HUES6 (cell line): Measurements from ENCODE around the gene PIEZO1.
"Not testable (repeated sequence)": the region's sequence is repeated elsewhere in the genome, so short reads cannot be mapped to it uniquely, and the experiment has no call there.

Source experiments
- H3K27ac ChIP-seq: 2 replicates; pipeline ENCODE4 v1.7.0; 2013; ENCODE audit warnings: low read depth, mild to moderate bottlenecking, low read length, inconsistent platforms
- H3K27me3 ChIP-seq: 2 replicates; pipeline ENCODE4 v1.6.1; 2013; ENCODE audit warnings: low read length; ENCODE audit not compliant: control insufficient read depth, insufficient read depth
- H3K36me3 ChIP-seq: 2 replicates; pipeline ENCODE4 v1.6.1; 2013; ENCODE audit warnings: low read length; ENCODE audit not compliant: control insufficient read depth, insufficient read depth
- H3K4me1 ChIP-seq: 2 replicates; pipeline ENCODE4 v1.6.1; 2013; ENCODE audit warnings: low read length; ENCODE audit not compliant: control insufficient read depth, insufficient read depth
- H3K4me3 ChIP-seq: 2 replicates; pipeline ENCODE4 v1.5.1; 2013; ENCODE audit warnings: low read depth, low read length
- H3K9ac ChIP-seq: one replicate; pipeline ENCODE4 v1.6.1; 2013; ENCODE audit warnings: mild to moderate bottlenecking, low read length
- H3K9me3 ChIP-seq: 2 replicates; pipeline ENCODE4 v1.6.1; 2013; ENCODE audit warnings: low read depth, low read length; ENCODE audit not compliant: control insufficient read depth, insufficient read depth

Gene PIEZO1

DNA sequence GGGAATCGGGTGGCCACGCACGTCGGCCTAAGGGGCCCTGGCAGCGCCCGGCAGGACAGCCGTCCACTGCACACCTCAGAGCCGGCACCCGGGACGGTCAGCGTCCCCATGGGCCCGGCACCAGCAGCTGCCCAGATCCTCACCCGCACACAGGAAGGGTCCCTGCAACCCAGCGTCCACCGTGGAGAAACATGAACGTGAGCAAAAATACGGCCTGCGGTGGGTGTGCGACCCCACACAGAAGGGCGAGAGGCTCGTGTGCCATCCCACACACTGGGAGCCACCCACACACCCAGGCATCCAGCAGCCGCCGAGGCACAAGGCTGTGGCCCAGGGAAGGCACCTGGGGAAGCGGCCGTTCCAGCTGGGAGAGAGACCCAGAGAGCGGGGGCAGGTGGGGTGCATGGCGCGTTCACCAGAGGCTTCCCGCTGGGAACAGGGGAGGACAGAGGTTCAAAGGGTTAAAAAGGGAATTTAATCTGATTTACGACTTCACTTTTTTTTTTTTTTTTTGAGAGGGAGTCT is 6.4 kb downstream of the PIEZO1 start:
- Histone ChIP-seq H3K27ac (no peak overlapping the region), H3K4me3 (no peak overlapping the region), H3K9ac (no peak overlapping the region), H3K36me3 (no peaks in the 10 kb centered on the region), H3K27me3 (peaks cover 88% of the 10 kb centered on the region; the same call in 1 of the 2 replicates), H3K9me3 (no peaks in the 10 kb centered on the region), H3K4me1 (peaks cover 30% of the 10 kb centered on the region; the same call in 1 of the 2 replicates)

DNA sequence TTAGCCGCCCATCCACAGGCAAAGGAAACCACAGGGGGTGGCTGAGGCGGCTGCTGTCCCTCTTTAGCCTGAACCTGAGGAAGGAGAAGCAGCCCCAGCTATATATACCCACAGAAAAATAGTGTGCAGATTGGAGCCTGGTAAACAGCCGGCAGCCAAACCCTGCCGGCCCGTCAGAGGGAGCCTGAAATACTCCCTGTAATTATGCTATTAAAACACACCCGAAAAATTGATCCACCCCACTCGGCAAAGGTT is 6.8 kb downstream of the PIEZO1 start:
- H3K4me1 ChIP-seq = peaks cover 30% of the 10 kb centered on the region; the same call in 1 of the 2 replicates
- H3K9me3 ChIP-seq = no peaks in the 10 kb centered on the region
- no peak overlapping the region for H3K9ac ChIP-seq
- H3K36me3 ChIP-seq = no peaks in the 10 kb centered on the region
- H3K4me3 ChIP-seq = no peak overlapping the region
- peaks cover 88% of the 10 kb centered on the region; the same call in 1 of the 2 replicates for H3K27me3 ChIP-seq
- no peak overlapping the region for H3K27ac ChIP-seq

GRCh38 chr16:88777471-88778270 is 7.3 kb downstream of the PIEZO1 start:
- H3K4me1 ChIP-seq = peaks cover 29% of the 10 kb centered on the region; the same call in 1 of the 2 replicates
- no peak overlapping the region for H3K27ac ChIP-seq
- no peaks in the 10 kb centered on the region for H3K9me3 ChIP-seq
- H3K4me3 ChIP-seq = no peak overlapping the region
- peaks cover 88% of the 10 kb centered on the region; the same call in 1 of the 2 replicates for H3K27me3 ChIP-seq
- no peak overlapping the region for H3K9ac ChIP-seq
- H3K36me3 ChIP-seq = no peaks in the 10 kb centered on the region

DNA sequence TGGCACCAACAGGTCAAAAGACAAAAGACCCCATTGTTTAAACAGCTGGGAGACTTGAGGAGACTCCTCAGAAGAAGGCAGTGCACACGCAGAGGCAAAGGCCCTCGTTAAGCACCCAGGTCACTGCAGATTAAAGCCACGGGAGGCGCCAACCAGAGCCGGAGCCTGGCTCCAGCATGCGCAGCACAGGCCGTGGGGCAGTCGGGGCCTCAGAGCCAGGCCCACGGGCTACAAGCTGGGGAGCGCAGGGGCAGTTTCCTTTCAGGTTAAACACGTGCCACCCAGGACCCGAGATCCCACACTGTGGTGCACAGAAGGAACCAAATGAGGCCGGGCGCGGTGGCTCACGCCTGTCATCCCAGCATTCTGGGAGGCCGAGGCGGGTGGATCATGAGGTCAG is 9.2 kb downstream of the PIEZO1 start:
- Histone ChIP-seq H3K27me3 (peaks cover 86% of the 10 kb centered on the region; the same call in 1 of the 2 replicates), H3K9me3 (no peaks in the 10 kb centered on the region), H3K4me3 (no peak overlapping the region), H3K27ac (no peak overlapping the region), H3K9ac (no peak overlapping the region), H3K4me1 (peaks cover 25% of the 10 kb centered on the region), H3K36me3 (no peaks in the 10 kb centered on the region)

DNA sequence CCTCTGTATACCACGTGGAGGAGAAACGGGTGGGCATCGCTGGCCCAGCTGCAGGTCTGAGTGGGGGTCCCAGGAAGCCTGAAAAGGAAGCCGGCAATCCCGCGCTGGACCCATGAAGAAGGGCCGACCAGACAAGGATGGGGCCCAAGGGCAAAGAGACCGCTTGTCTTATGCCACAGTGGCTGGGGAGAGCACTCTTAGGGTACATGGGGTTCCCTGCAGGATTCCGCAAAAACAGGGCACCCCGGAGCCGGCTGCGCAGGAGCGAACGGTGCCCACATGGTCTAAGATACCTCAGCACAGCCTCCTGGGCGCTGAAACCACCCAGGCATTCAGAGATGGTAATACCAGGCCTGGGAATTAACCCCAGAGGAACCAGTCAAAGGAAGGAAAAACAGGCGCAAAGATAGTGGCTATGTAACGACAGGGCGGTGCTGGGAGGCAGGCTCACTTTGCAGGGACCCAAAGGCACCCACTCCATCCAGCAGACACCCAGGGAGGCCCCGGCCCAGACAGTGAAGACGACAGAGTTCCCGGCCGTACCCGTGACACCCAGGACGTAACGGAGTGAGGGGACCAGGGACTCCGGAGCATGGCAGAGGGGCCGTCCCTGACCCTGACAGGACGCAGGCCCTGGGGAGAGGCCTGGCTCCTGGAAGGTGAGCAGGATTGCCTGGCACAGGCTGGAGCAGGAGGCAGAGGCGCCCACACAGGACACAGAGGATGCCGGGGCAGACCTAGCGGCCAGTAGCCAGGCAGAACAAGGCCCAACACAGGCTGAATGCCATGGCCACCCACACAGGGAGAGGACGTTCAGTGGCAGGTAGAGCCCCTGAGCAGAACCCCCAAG is 10.3 kb downstream of the PIEZO1 start:
- Histone ChIP-seq H3K4me1 (peaks cover 34% of the 10 kb centered on the region), H3K4me3 (no peak overlapping the region), H3K9me3 (no peaks in the 10 kb centered on the region), H3K27me3 (peaks cover 86% of the 10 kb centered on the region; the same call in 1 of the 2 replicates), H3K9ac (no peak overlapping the region), H3K36me3 (no peaks in the 10 kb centered on the region), H3K27ac (no peak overlapping the region)

DNA sequence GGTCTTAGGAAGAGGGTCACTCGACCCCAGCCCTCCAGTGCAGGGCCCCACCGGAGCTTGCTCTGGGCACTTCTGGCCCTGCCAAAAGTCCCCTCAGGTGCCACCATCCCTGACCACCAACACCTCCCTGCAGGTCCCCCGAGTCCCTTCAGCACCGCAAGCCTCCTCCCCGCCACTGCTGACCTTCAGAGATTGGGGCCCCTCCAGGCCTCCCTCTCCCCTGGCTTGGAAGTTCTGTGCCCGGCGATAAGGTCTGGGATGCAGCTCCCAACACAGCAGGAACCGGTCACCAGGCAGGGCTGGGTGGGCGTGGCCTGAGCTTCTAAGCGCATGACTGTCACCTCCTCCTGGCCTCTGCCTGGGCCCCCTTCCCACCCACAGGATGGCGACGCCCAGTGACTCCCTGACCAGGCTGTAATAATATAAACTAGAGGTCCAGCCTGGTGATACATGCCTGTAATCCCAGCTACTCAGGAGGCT is 11.2 kb downstream of the PIEZO1 start:
- H3K9me3 ChIP-seq = no peaks in the 10 kb centered on the region
- H3K4me3 ChIP-seq = no peak overlapping the region
- peaks cover 34% of the 10 kb centered on the region for H3K4me1 ChIP-seq
- peaks cover 82% of the 10 kb centered on the region; the same call in 1 of the 2 replicates for H3K27me3 ChIP-seq
- H3K9ac ChIP-seq = no peak overlapping the region
- no peak overlapping the region for H3K27ac ChIP-seq
- no peaks in the 10 kb centered on the region for H3K36me3 ChIP-seq

- no peaks in the 10 kb centered on the region for H3K36me3 ChIP-seq
- H3K4me1 ChIP-seq = peaks cover 41% of the 10 kb centered on the region
- no peaks in the 10 kb centered on the region for H3K9me3 ChIP-seq
- no peak overlapping the region for H3K9ac ChIP-seq
- H3K27me3 ChIP-seq = peaks cover 84% of the 10 kb centered on the region; the same call in 1 of the 2 replicates
- no peak overlapping the region for H3K27ac ChIP-seq
- H3K4me3 ChIP-seq = no peak overlapping the region
Measured at GRCh38 chr16:88772871-88773811, 11.9 kb downstream of the PIEZO1 start.

DNA sequence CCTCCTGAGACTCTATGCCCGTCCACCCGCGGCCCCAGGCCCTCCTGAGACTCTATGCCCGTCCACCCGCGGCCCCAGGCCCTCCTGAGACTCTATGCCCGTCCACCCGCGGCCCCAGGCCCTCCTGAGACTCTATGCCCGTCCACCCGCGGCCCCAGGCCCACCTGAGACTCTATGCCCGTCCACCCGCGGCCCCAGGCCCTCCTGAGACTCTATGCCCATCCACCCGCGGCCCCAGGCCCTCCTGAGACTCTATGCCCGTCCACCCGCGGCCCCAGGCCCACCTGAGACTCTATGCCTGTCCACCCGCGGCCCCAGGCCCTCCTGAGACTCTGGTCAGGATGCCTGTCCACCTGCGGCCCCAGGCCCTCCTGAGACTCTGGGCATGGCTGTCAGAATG is 13.2 kb downstream of the PIEZO1 start:
- H3K9ac ChIP-seq, H3K36me3 ChIP-seq, H3K27ac ChIP-seq, H3K4me3 ChIP-seq, H3K9me3 ChIP-seq: not testable (repeated sequence)
- Histone ChIP-seq H3K27me3 (peaks cover 89% of the 10 kb centered on the region; the same call in 1 of the 2 replicates), H3K4me1 (peaks cover 38% of the 10 kb centered on the region)

GRCh38 chr16:88771294-88771772 is 13.7 kb downstream of the PIEZO1 start:
- Histone ChIP-seq H3K36me3 (no peaks in the 10 kb centered on the region), H3K4me1 (peaks cover 38% of the 10 kb centered on the region), H3K4me3 (peak overlapping the region; percentile 28; the same call in 1 of the 2 replicates), H3K27ac (no peak overlapping the region), H3K9me3 (no peaks in the 10 kb centered on the region), H3K9ac (no peak overlapping the region), H3K27me3 (peaks cover 89% of the 10 kb centered on the region; the same call in 1 of the 2 replicates)
